Measurements from ENCODE around the gene PARVG. TPM values are rescaled to one million over a fixed set of nuclear protein-coding genes. Genes with fewer than 3 reads are reported as not detected.

Gene PARVG
- total and polyA plus RNA-seq, 10 of the 15 experiments (the other 5 are each of a cell fraction or from before 2014, with no cell fraction given) = 6.3 to 123 (median 71.9) TPM

DNA sequence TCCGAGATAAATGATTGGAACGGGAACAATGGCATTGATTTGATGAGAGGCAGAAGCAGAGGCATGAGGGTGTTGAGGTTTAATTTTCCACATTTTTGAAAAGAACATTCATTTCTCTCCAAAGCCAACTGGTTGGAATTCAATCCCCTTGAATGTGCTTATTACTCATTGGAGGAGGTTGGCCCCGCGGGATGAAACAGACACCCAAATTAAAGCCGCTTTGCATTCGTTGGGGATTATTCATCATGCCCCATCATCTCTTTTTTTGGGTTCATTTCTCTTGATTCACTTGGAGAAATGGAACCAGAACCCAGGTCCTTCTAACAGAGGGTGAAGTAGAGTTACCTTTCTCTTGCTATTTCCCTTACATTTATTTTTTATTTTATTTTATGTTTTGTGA is 47.6 kb upstream of the PARVG start:
- no peak overlapping the region for H3K4me2 ChIP-seq (ENCODE audit: control insufficient read depth, insufficient read depth)
- H3K9me3 ChIP-seq (replicated peaks; ENCODE audit: control insufficient read depth, insufficient read depth, low read length) = peaks cover 18% of the 10 kb centered on the region; the same call in 1 of the 3 replicates
- no peaks in the 10 kb centered on the region for H4K20me1 ChIP-seq (ENCODE audit: control insufficient read depth, insufficient read depth)
- no peak overlapping the region for H3K4me3 ChIP-seq
- in situ Hi-C loops (cut with MboI) = no loop called here
- RAD21 ChIA-PET (ENCODE audit: unreplicated experiment) = no interaction called here
- no peaks in the 10 kb centered on the region for H3K27me3 ChIP-seq (replicated peaks in 1 of 2; ENCODE audit: control insufficient read depth in 2 of 2, insufficient read depth in 2 of 2, low read length in 1 of 2)
- no TSS peak for BruUV-seq (replicated peaks)
- H3K9ac ChIP-seq (ENCODE audit: control insufficient read depth, insufficient read depth, low read length) = no peak overlapping the region
- no peak for ATAC-seq
- H3K4me1 ChIP-seq (ENCODE audit: control insufficient read depth, insufficient read depth, low read length) = no peaks in the 10 kb centered on the region
- no peaks in the 10 kb centered on the region for H3K79me2 ChIP-seq (ENCODE audit: control insufficient read depth, insufficient read depth, low read length)
- intact Hi-C loops (cut with micrococcal nuclease; ENCODE audit: unreplicated experiment) = no loop called here
- H2AFZ ChIP-seq (ENCODE audit: control insufficient read depth, low read depth, low read length) = no peak overlapping the region
- H3K27ac ChIP-seq (ENCODE audit: control insufficient read depth, insufficient read depth) = no peak overlapping the region
- no peak for FAIRE-seq
- peaks cover 41 to 66% of the 10 kb centered on the region in 2 experiments for H3K36me3 ChIP-seq (ENCODE audit: control insufficient read depth in 2 of 2, insufficient read depth in 2 of 2, low read length in 1 of 2)
- TF ChIP-seq NFXL1 (IDR thresholded peaks at IDR 0.05; ENCODE audit: borderline replicate concordance) = no peak
- TF ChIP-seq BRCA1 (IDR thresholded peaks at IDR 0.05; ENCODE audit: low read depth, low read length) = no peak
- TF ChIP-seq, protein P1, sequence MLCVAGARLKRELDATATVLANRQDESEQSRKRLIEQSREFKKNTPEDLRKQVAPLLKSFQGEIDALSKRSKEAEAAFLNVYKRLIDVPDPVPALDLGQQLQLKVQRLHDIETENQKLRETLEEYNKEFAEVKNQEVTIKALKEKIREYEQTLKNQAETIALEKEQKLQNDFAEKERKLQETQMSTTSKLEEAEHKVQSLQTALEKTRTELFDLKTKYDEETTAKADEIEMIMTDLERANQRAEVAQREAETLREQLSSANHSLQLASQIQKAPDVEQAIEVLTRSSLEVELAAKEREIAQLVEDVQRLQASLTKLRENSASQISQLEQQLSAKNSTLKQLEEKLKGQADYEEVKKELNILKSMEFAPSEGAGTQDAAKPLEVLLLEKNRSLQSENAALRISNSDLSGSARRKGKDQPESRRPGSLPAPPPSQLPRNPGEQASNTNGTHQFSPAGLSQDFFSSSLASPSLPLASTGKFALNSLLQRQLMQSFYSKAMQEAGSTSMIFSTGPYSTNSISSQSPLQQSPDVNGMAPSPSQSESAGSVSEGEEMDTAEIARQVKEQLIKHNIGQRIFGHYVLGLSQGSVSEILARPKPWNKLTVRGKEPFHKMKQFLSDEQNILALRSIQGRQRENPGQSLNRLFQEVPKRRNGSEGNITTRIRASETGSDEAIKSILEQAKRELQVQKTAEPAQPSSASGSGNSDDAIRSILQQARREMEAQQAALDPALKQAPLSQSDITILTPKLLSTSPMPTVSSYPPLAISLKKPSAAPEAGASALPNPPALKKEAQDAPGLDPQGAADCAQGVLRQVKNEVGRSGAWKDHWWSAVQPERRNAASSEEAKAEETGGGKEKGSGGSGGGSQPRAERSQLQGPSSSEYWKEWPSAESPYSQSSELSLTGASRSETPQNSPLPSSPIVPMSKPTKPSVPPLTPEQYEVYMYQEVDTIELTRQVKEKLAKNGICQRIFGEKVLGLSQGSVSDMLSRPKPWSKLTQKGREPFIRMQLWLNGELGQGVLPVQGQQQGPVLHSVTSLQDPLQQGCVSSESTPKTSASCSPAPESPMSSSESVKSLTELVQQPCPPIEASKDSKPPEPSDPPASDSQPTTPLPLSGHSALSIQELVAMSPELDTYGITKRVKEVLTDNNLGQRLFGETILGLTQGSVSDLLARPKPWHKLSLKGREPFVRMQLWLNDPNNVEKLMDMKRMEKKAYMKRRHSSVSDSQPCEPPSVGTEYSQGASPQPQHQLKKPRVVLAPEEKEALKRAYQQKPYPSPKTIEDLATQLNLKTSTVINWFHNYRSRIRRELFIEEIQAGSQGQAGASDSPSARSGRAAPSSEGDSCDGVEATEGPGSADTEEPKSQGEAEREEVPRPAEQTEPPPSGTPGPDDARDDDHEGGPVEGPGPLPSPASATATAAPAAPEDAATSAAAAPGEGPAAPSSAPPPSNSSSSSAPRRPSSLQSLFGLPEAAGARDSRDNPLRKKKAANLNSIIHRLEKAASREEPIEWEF (IDR thresholded peaks at IDR 0.05; ENCODE audit: insufficient replicate concordance, low read depth, low read length) = no peak
- no peak for DNase-seq (ENCODE audit: low read depth, low spot score)
- POLR2A ChIA-PET = no interaction called here
- CTCF ChIA-PET = no interaction called here
- SMC1A ChIA-PET (ENCODE audit: uncharacterized antibody, unreplicated experiment) = no interaction called here
- 100% methylated on average over 6 of the region's 6 CpGs for WGBS (ENCODE audit: insufficient coverage, insufficient replicate concordance, low lambda C conversion rate, missing lambda C conversion rate)

Measured in GM12878 (cell line).